Loucy (cell line): ENCODE data around the gene DRC1.

Experiments
- H2AFZ ChIP-seq: fragments of 200-600 bp; sonication (generic); 2 replicates; pipeline ENCODE4 v1.6.0; 2016; ENCODE audit warnings: antibody characterized with exemption, mild to moderate bottlenecking, low read length, moderate library complexity
- H3F3A ChIP-seq: fragments of 200-600 bp; 2 replicates; pipeline ENCODE4 v1.6.0; 2016; ENCODE audit warnings: antibody characterized with exemption, low read depth, mild to moderate bottlenecking
- H3K27me3 ChIP-seq: fragments of 200-600 bp; sonication (generic); 2 replicates; pipeline ENCODE4 v1.6.1; 2014; ENCODE audit warnings: low read length, mild to moderate bottlenecking; ENCODE audit not compliant: insufficient read depth, poor library complexity, severe bottlenecking
- H3K36me3 ChIP-seq: fragments of 200-600 bp; sonication (generic); 2 replicates; pipeline ENCODE4 v1.6.1; 2016; ENCODE audit warnings: low read length; ENCODE audit not compliant: insufficient read depth
- H3K4me1 ChIP-seq: fragments of 200-600 bp; sonication (generic); 2 replicates; pipeline ENCODE4 v1.5.1; 2014; ENCODE audit warnings: low read length, mild to moderate bottlenecking; ENCODE audit not compliant: insufficient read depth, poor library complexity, severe bottlenecking
- H3K4me2 ChIP-seq: fragments of 200-600 bp; sonication (generic); 2 replicates; pipeline ENCODE4 v1.6.0; 2014; ENCODE audit warnings: antibody characterized with exemption, low read length, low read depth, mild to moderate bottlenecking; ENCODE audit not compliant: poor library complexity, severe bottlenecking
- H3K4me3 ChIP-seq: fragments of 200-600 bp; sonication (generic); 2 replicates; pipeline ENCODE4 v1.5.1; 2014; ENCODE audit warnings: low read length, mild to moderate bottlenecking, mixed read lengths; ENCODE audit not compliant: poor library complexity, severe bottlenecking
- H3K79me2 ChIP-seq: fragments of 200-600 bp; sonication (generic); 2 replicates; pipeline ENCODE4 v1.6.1; 2014; ENCODE audit warnings: low read length; ENCODE audit not compliant: insufficient read depth
- H3K9ac ChIP-seq: fragments of 200-600 bp; sonication (generic); 2 replicates; pipeline ENCODE4 v1.6.0; 2014; ENCODE audit warnings: mild to moderate bottlenecking, low read depth, low read length, moderate library complexity; ENCODE audit not compliant: poor library complexity, severe bottlenecking
- H3K9me2 ChIP-seq: fragments of 200-600 bp; sonication (generic); replicated peaks from 2 replicates; pipeline ENCODE4 v1.6.1; 2016; ENCODE audit warnings: low read depth, low read length, mixed read lengths
- H3K9me3 ChIP-seq: fragments of 200-600 bp; sonication (generic); 2 replicates; pipeline ENCODE4 v1.6.1; 2014; ENCODE audit warnings: mild to moderate bottlenecking, antibody characterized with exemption, low read length, low read depth; ENCODE audit not compliant: insufficient read depth
- H4K20me1 ChIP-seq: fragments of 200-600 bp; sonication (generic); 2 replicates; pipeline ENCODE4 v1.6.0; 2014; ENCODE audit warnings: antibody characterized with exemption, low read length, mild to moderate bottlenecking; ENCODE audit not compliant: insufficient read depth, poor library complexity, severe bottlenecking
- EZH2phosphoT487 ChIP-seq: fragments of 200-600 bp; IDR thresholded peaks from 2 replicates; pipeline ENCODE4 v1.6.1; 2018; ENCODE audit warnings: antibody characterized with exemption, mild to moderate bottlenecking, moderate library complexity, borderline replicate concordance
- TF ChIP-seq, protein P1 (sequence below): fragments of 200-600 bp; sonication (generic); conservative IDR thresholded peaks from 2 replicates; pipeline ENCODE4 v1.5.1; 2014; ENCODE audit warnings: mild to moderate bottlenecking, antibody characterized with exemption, low read length

Gene DRC1

DNA sequence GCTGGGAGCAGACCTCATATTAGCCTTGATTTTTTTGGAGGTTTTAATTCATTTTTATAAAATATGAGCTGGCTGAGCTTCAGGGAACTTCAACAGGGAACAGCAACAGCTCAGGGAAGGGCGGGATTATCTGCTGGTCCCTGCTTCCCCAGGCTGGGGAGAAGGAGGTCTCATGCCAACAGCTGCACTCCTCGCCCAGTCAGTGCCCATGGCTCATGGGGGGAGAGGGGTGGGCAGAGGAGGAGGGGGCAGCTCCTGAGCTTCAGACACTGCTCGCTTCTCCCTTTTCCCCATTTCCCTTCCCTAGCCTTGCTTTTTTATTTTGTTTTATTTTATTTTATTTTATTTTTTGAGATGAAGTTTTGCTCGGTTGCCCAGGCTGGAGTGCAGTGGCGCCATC, 76.6 kb downstream of the DRC1 start:
- Histone ChIP-seq H4K20me1 (no peaks in the 10 kb centered on the region), H3K27me3 (no peaks in the 10 kb centered on the region), H3K79me2 (no peaks in the 10 kb centered on the region), H3F3A (no peaks in the 10 kb centered on the region), H3K9me2 (no peaks in the 10 kb centered on the region), H3K4me1 (peaks cover 4% of the 10 kb centered on the region), H3K9me3 (no peaks in the 10 kb centered on the region), H3K9ac (no peak overlapping the region), H3K4me2 (no peak overlapping the region), H2AFZ (no peak overlapping the region), H3K36me3 (no peaks in the 10 kb centered on the region), H3K4me3 (no peak overlapping the region)
- TF ChIP-seq, protein P1, sequence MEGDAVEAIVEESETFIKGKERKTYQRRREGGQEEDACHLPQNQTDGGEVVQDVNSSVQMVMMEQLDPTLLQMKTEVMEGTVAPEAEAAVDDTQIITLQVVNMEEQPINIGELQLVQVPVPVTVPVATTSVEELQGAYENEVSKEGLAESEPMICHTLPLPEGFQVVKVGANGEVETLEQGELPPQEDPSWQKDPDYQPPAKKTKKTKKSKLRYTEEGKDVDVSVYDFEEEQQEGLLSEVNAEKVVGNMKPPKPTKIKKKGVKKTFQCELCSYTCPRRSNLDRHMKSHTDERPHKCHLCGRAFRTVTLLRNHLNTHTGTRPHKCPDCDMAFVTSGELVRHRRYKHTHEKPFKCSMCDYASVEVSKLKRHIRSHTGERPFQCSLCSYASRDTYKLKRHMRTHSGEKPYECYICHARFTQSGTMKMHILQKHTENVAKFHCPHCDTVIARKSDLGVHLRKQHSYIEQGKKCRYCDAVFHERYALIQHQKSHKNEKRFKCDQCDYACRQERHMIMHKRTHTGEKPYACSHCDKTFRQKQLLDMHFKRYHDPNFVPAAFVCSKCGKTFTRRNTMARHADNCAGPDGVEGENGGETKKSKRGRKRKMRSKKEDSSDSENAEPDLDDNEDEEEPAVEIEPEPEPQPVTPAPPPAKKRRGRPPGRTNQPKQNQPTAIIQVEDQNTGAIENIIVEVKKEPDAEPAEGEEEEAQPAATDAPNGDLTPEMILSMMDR, result no peak
- no peak for TF ChIP-seq EZH2phosphoT487

DNA sequence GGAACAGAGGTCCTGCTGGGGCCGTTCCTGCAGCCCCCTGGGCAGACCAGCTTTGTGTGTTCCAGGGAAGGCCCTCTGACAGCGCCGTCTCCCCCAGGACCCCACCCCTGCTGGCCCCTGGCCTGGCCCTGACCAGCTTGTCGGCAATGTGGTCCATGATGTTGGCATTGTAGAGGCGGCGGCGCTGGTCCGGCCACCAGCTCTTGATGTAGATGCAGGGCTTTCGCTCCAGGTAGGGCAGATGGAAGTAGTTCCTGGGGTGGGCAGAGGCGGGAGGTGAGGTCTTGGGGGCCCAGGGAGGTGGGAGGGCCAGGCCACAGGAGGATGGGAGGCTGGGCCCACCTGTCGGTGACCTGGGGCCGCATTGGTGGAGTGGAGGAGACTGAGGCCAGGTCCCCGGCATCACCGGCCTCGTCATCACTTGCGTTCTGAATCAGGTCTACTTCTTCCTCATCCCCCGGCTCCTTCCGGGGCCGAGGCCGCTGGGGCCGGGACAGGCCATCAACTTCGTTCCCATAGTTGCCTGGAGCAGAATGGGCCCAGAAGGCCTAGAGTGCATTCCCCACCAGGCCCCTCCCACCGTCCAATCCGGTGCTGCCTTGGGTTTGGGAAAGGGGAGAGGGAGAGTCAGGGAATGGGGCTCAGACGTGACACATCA, 77.5 kb downstream of the DRC1 start:
- no peaks in the 10 kb centered on the region for H3F3A ChIP-seq
- H3K9me2 ChIP-seq, result no peaks in the 10 kb centered on the region
- no peaks in the 10 kb centered on the region for H4K20me1 ChIP-seq
- H3K79me2 ChIP-seq, result no peaks in the 10 kb centered on the region
- no peak for TF ChIP-seq EZH2phosphoT487
- TF ChIP-seq, protein P1, result no peak
- H2AFZ ChIP-seq, result no peak overlapping the region
- no peak overlapping the region for H3K4me2 ChIP-seq
- H3K9me3 ChIP-seq, result no peaks in the 10 kb centered on the region
- no peaks in the 10 kb centered on the region for H3K27me3 ChIP-seq
- H3K36me3 ChIP-seq, result no peaks in the 10 kb centered on the region
- H3K4me3 ChIP-seq, result no peak overlapping the region
- H3K9ac ChIP-seq, result no peak overlapping the region
- H3K4me1 ChIP-seq, result peaks cover 4% of the 10 kb centered on the region

DNA sequence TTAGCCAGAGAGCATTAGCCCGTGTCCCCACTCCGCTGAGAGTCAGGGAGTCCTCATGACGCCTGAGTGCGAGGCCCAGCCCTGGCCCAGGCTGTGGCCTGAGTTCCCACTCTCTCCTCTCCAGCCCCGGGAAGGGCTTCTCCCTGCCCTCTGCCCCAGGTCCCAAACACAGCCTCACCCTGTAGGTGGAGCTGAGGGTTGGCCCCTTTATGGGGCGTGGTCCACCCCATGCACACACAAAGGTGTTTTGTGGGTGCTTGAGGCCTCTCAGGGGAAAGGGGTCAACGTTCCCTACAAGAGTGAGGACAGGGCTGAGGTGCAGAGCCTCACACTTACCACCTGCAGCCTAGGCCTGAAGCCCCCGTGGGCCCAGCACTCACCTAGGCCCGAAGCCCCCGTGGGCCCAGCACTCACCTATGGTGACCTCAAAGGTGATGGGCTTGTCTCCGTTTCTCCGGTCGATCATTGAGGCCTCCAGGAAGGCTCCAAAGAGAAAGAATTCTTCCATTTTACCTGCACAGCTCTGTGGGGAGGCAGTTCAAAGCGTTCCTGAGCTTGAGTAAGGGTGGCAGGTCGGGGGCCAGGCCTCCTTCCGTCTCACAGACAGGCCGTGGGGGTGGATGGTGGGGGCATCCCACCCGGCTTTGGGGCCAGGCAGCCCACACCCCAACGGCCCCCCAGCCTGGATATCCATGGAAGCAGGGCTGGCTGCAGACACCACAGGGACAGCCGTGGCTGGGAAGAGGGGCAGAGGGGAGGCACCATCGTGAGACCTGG, 78.3 kb downstream of the DRC1 start:
- no peak for TF ChIP-seq EZH2phosphoT487
- TF ChIP-seq, protein P1, result no peak

More for the DNA sequence above, 78.3 kb downstream of the DRC1 start:
- no peaks in the 10 kb centered on the region for H3K9me2 ChIP-seq
- no peaks in the 10 kb centered on the region for H3K79me2 ChIP-seq
- H4K20me1 ChIP-seq, result no peaks in the 10 kb centered on the region
- no peaks in the 10 kb centered on the region for H3K27me3 ChIP-seq
- H3K4me3 ChIP-seq, result no peak overlapping the region
- no peak overlapping the region for H3K4me2 ChIP-seq
- H3K4me1 ChIP-seq, result peaks cover 4% of the 10 kb centered on the region
- H2AFZ ChIP-seq, result no peak overlapping the region
- H3F3A ChIP-seq, result no peaks in the 10 kb centered on the region
- no peaks in the 10 kb centered on the region for H3K36me3 ChIP-seq
- no peaks in the 10 kb centered on the region for H3K9me3 ChIP-seq
- H3K9ac ChIP-seq, result no peak overlapping the region
